Endometrial microvascular endothelial cells (primary cell): ENCODE data around the gene GALNT18. TPM values are rescaled to one million over a fixed set of nuclear protein-coding genes. Genes with fewer than 3 reads are reported as not detected.

Source experiments
- in situ Hi-C: cut with HindIII; loops from 2 replicates; pipeline ENCODE4 v1.10.0; 2017; ENCODE audit warnings: low sequenced_read_pairs, low pct_unique_long_range_greater_than_20kb; ENCODE audit errors: inconsistent ontology term
- total RNA-seq: library from RNA; depleted of rRNA; stranded (reverse); fragments of >200 nt; gene quantifications from one replicate; pipeline ENCODE4 v1.2.3, GENCODE V29; 2015; ENCODE audit errors: inconsistent ontology term

The GALNT18 gene
- total RNA-seq, 1 donor from 2014 or later, result 39.8 TPM

- in situ Hi-C loops, result no loop called here
Observed at GRCh38 chr11:11260903-11261302, 360.9 kb downstream of the GALNT18 start.

GRCh38 chr11:11253995-11254394, 367.8 kb downstream of the GALNT18 start:
- in situ Hi-C loops, result no loop called here

- in situ Hi-C loops, result no loop called here
Observed at GRCh38 chr11:11253497-11253896, 368.3 kb downstream of the GALNT18 start.

- in situ Hi-C loops, result no loop called here
Observed at GRCh38 chr11:11252403-11252802, 369.4 kb downstream of the GALNT18 start.

GRCh38 chr11:11251394-11251970, 370.3 kb downstream of the GALNT18 start:
- in situ Hi-C loops, result no loop called here

GRCh38 chr11:11250470-11250869, 371.3 kb downstream of the GALNT18 start:
- in situ Hi-C loops, result no loop called here

GRCh38 chr11:11247576-11247975, 374.2 kb downstream of the GALNT18 start:
- in situ Hi-C loops, result no loop called here

GRCh38 chr11:11247086-11247485, 374.7 kb downstream of the GALNT18 start:
- in situ Hi-C loops, result no loop called here

- in situ Hi-C loops, result no loop called here
Observed at GRCh38 chr11:11246166-11246565, 375.6 kb downstream of the GALNT18 start.

- in situ Hi-C loops, result no loop called here
Observed at GRCh38 chr11:11245453-11245852, 376.4 kb downstream of the GALNT18 start.

- in situ Hi-C loops, result no loop called here
Observed at GRCh38 chr11:11244470-11245080, 377.2 kb downstream of the GALNT18 start.

- in situ Hi-C loops, result no loop called here
Observed at GRCh38 chr11:11243590-11244469, 378.0 kb downstream of the GALNT18 start.

GRCh38 chr11:11243209-11243589, 378.6 kb downstream of the GALNT18 start:
- in situ Hi-C loops, result no loop called here

GRCh38 chr11:11241284-11241683, 380.5 kb downstream of the GALNT18 start:
- in situ Hi-C loops, result no loop called here

- in situ Hi-C loops, result no loop called here
Observed at GRCh38 chr11:11239959-11240358, 381.8 kb downstream of the GALNT18 start.

GRCh38 chr11:11237070-11237832, 384.6 kb downstream of the GALNT18 start:
- in situ Hi-C loops, result no loop called here

- in situ Hi-C loops, result no loop called here
Observed at GRCh38 chr11:11236498-11237059, 385.2 kb downstream of the GALNT18 start.

- in situ Hi-C loops, result no loop called here
Observed at GRCh38 chr11:11231763-11232162, 390.0 kb downstream of the GALNT18 start.
